Colon (tissue), 2 donors: ENCODE results near the gene CBR3.
"Not testable (repeated sequence)": the region's sequence is repeated elsewhere in the genome, so short reads cannot be mapped to it uniquely, and the experiment has no call there.

Experiments
- FAIRE-seq: peaks from 2 replicates; lab custom pipeline; 2012; peaks lifted over from hg19 to GRCh38; lab: Jason Lieb, UNC
- donor health status: control.
- donor health status: control.

The CBR3 gene

DNA sequence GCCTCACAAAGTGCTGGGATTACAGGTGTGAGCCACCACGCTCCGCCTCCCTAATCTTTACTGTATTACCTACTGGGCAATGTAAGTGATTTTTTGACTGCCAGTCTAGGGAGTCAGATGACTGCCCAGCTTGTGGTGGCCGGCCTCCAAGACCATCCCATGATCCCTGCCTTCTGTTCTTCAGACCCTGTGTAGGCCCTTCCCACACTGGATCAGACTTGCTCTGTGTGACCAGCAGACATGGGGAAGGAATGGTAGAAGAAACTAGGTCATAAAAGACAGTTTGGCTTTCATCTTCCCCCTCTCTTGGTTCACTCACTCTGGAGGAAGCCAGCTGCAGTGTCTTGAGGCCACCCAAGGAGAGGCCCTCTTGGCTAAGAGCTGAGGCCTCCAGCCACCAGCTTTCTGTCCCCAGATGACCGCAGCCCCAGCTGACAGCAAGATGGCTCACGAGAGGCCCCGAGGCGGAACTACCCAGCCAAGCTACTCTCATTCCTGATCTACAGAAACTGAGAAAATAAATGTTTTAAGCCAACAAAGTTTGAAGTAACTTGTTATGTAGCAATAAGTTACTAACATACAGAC is 14.5 kb upstream of the CBR3 start:
- FAIRE-seq = no peak

DNA sequence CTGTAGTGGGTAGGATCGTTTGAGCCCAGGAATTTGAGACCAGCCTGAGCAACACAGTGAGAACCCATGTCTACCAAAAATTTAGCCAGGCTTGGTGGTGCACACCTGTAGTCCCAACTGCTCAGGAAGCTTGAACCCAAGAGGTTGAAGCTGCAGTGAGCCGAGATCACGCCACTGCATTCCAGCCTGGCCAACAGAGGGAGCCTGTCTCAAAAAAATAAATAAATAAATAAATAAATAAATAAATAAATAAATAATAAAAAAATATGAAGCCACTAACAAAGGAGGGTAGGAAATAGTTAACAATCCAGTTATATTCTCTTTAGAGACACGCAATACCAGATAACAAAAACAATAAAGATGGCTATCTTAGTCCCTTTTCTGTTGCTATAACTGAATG is 11.9 kb upstream of the CBR3 start:
- no peak for FAIRE-seq

DNA sequence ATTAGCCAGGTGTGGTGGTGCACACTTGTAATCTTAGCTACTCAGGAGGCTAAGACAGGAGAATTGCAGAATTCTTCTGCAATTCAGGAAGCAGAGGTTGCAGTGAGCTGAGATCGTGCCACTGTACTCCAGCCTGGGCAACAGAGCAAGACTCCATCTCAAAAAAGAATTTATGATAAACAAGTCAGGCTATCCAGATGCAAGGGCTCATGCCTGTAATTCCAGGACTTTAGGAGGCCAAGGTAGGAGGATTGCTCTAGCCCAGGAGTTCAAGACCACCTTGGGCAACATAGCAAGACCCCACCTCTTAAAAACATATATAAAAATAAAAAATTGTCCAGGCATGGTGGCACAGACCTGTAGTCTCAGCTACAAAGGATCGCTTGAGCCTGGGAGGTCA is 10.5 kb upstream of the CBR3 start:
- no peak for FAIRE-seq

DNA sequence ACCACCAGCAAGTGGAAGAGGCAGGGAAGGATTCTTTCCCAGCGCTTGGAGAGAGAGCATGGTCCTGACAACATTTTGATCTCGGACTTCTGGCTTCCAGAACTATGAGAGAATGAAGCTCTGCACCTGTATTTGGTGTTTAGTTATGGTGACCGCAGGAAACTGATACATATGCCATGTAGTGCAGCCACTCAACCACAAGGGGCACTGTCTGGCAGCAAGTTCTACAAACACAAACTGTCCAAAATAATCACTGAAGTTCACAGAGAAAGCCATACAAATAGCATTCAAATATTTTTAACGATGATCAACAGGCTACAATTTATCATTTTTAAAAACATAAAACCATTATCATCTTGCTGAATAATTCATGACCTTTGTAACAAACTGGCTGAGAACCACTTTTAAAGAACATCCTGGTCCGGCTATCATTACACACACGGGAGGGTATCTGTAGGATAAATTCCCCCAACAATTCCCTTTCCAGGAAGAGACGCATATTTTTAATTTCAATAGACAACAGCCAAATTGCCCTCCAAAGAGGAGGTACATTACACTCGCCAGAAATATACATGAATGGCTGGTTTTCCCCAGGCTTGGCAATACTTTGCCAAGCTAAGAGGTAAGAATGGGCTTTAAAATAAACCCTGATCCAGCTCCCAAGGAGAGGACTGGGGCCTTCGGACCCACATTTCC is 9.2 kb upstream of the CBR3 start:
- FAIRE-seq = no peak

DNA sequence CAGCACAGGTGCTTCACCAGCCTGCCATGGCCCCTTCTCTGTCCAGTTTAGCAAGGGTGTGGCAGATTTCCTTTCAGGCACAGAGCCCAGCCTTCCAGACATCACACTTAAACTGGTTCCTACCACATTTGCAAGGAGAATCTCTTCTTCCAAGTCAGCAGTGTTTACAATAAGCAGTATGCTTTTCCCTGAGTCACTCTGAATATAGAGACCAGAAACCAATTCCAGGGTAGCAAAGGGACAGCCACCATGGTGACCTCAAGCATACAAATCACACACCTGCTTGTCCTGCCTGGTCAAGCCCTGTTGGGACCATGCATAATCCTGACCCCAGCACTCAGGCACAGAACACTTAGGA is 8.7 kb upstream of the CBR3 start:
- FAIRE-seq = no peak

DNA sequence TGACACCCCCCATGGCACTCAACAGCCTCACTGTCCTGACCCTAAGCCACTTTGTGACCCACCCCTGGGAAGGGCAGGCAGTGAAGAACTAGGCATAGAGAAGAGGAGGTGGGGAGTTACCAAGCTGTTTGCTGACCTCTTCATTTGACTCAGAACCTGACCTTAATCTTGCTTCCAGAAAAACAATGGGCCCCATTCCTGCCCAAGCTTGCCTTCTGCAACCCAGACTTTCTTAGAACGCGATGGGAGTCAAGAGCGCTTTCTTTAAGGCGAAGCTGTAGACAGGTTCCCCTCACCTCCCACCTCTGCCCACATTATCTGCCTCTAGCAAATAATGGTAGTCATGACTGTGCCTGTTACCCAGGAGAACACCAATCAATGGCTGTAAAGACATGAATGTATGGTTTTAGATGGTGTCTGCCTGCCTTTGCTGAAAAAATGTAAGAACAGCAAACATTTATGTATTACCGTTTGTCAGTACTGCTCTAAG is 8.2 kb upstream of the CBR3 start:
- no peak for FAIRE-seq

DNA sequence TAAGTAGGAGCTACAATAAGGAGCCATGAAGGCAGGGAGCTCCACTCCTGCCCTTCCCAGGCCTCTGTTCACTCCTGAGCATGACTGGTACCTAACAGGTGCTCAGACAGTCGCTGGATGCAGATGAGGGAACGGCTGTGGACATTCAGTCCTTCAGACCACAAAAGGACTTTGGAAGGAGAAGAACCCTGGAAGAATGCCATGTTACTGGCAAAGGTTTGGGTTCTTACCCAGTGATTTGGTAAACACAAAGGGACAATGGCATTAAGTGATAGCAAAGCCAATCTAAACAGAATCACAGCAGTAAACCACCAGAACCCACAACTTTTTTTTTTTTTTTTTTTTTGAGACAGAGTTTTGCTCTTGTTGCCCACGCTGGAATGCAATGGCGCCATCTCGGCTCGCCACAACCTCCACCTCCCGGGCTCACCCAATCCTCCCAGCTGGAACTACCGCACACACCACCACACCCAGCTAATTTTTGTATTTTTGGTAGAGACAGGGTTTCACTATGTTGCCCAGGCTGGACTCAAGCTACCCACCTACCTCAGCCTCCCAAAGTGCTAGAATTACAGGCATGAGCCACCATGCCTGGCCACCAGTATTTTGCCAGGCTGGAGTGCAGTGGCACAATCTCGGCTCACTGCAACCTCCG is 7.5 kb upstream of the CBR3 start:
- FAIRE-seq = no peak

DNA sequence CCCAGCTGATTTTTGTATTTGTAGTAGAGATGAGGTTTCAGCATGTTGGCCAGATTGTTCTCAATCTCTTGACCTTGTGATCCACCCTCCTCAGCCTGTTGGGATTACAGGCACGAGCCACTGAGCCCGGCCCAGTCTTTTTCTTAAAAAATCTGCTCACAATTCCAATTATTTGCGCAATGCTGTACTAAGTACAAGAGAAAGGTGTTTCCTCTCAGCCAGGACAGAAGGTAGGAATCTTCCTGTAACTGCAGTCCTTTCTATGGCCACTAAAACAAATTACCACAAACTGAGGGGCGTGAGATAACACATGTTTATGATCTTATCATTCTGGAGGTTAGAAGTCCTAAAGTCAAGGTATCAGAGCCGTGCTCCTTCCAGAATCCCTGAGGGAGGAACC is 6.9 kb upstream of the CBR3 start:
- no peak for FAIRE-seq

DNA sequence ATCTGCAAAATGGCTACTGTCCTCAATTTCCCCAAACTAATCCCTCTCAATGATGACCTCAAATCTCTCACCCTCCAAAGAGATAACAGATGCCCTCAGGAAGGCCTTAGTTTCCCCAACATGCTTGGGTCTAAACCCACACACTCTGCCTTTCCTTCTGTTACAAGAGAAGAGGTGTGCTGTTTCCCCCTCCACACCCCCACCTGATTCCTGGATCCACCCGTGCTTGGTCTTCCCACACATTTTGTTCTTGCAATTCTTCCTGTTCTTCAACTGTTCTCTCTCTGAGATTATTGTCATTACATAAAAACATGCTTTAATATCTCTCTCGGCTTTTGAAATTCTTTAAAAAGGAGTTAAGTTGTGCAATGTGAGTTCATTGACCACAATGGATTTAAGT is 5.7 kb upstream of the CBR3 start:
- no peak for FAIRE-seq

DNA sequence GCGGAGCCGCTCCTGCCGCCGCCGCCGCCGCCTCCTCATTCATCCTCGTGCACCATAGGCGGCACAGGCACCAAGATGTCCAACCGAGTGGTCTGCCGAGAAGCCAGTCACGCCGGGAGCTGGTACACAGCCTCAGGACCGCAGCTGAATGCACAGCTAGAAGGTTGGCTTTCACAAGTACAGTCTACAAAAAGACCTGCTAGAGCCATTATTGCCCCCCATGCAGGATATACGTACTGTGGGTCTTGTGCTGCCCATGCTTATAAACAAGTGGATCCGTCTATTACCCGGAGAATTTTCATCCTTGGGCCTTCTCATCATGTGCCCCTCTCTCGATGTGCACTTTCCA is 4.5 kb upstream of the CBR3 start:
- not testable (repeated sequence) for FAIRE-seq

DNA sequence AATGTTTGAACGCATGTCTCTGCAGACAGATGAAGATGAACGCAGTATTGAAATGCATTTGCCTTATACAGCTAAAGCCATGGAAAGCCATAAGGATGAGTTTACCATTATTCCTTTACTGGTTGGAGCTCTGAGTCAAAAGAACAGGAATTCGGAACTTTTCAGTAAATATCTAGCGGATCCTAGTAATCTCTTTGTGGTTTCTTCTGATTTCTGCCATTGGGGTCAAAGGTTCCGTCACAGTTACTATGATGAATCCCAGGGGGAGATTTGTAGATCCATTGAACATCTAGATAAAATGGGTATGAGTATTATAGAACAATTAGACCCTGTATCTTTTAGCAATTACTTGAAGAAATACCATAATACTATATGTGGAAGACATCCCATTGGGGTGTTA is 4.0 kb upstream of the CBR3 start:
- FAIRE-seq = not testable (repeated sequence)

DNA sequence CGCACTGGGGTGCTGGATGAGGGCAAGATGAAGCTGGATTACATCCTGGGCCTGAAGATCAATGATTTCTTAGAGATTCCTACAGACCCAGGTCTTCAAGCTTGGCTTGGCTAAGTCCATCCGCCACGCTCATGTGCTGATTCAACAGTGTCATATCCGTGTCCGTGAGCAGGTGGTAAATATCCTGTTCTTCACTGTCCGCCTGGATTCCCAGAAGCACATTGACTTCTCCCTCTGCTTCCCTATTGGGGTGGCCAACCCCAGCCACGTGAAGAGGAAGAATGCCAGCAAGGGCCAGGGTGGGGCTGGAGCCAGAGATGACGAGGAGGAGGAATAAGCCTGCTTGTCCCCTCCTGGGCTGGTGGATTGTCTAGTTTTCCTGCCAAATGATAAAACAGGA is 2.2 kb upstream of the CBR3 start:
- no peak for FAIRE-seq

DNA sequence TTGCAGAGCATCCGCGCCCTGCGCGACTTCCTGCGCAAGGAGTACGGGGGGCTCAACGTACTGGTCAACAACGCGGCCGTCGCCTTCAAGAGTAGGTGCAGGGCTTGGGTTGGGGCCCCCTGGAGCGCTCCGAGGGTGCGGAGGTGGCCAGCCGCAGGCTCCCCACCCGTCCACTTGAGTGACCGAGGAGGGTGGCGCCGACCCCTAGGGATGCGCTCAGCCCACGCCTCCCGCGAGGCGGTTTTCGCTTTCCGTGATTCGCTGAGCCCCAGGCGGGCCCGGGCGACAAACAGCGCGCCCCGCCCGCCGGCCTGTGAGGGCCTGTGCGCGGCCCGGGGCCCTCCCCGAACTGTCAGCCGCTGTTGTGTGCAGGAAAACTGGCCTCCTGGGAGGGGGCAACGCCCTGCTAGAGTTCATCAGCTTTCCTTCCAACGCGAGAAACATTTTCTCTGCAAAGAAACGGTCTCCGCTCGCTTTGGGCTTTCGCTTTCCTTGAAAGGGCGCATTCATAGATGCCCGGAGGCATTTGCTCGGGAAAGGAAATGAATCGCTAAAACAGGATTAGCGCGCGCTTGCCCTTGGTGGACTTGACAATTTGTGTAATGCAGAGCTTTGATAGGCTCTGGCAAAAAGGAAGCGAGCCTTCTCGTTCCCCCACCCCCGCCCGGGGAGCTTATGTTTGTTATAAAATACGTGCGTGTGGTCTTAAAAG is 668 bp downstream of the CBR3 start:
- no peak for FAIRE-seq

DNA sequence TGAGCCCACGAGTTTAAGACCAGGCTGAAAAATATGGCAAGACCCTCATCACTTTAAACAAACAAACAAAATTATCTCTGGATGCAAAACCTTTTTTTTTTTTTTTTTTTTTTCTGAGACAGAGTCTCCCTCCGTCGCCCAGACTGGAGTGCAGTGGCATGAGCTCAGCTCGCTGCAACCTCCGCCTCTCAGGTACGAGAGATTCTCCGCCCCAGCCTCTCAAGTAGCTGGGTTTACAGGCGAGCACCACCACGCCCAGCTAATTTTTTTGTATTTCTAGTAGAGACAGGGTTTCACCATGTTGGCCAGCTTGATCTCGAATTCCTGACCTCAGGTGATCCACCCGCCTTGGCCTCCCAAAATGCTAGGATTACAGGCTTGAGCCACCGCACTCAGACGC is 4.9 kb downstream of the CBR3 start:
- FAIRE-seq = not testable (repeated sequence)

DNA sequence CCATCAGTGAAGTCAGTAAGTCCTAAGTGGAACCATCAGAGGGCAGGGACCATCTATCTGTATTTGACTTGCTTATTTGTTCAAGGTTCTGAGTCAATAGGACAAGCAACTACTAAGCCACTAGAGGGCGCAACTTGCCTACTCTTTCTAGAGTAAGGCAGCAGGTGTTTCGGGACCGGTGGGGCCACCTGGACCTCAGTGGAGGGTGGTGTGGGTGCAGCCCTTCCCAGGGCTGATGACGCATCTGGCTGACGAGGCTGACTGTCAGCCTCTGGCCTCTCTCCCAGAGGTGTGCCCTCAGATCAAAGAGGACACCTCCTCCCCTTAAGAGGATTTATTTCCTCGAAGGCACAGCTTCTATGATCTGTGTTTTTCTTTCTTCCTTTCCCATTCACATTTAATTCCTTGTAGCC is 6.6 kb downstream of the CBR3 start:
- FAIRE-seq = peak; percentile 70

DNA sequence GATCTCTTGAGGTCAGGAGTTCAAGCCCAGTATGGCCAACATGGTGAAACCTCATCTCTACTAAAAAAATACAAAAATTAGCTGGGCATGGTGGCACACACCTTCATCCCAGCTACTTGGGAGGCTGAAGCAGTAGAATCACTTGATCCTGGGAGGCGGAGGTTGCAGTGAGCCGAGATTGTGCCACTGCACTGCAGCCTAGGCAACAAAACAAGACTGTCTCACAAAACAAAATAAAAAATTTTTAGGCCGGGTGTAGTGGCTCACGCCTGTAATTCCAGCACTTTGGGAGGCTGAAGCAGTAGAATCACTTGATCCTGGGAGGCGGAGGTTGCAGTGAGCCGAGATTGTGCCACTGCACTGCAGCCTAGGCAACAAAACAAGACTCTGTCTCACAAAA is 9.4 kb downstream of the CBR3 start:
- FAIRE-seq = not testable (repeated sequence)

DNA sequence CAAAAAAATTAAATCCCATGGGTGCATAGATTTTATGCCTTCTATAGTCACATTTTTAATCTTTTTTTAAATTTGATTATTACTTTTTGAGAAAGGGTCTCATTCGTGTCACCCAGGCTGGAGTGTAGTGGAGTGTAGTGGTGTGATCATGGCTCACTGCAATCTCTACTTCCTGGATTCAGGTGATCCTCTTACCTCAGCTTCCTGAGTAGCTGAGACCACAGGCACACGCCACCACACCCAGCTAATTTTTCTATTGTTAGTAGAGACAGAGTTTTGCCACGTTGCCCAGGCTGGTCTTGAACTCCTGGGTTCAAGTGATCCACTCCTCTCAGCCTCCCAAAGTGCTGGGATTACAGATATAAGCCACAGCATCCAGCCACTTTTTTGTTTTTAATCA is 10.4 kb downstream of the CBR3 start:
- no peak for FAIRE-seq

DNA sequence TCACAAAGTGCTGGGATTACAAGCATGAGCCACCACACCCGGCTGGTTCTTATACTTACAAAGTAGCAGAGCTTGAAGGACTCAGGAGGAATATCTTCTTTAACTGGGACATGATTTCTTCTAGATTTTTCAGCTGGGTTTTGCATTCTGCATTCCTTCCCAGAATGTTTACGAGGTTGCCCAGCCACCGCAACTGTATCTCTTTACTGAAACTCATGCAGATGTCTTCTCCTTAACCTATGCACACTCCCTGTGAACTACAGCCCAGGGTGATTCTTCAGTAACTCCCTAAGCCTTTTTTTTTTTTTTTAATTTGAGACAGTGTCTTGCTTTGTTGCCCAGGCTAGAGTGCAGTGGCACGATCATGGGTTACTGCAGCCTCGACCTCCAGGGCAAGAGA is 13.0 kb downstream of the CBR3 start:
- FAIRE-seq = no peak

DNA sequence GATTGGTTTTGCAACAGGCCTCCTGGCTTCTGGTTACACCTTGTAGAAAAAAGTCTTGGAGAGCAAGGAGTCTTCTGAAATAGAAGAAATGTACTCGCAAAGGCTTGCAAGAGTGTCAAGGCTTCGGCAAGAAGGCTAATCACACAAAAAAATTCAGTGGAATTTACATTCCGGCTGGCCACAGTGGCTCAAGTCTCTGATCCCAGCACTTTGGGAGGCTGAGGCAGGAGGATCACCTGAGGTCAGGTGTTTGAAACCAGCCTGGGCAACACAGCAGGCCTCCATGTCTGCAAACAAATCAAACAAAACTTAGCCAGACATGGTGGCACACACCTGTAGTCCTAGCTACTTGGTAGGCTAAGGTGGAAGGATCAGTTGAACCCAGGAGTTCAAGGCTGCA is 14.0 kb downstream of the CBR3 start:
- FAIRE-seq = no peak

DNA sequence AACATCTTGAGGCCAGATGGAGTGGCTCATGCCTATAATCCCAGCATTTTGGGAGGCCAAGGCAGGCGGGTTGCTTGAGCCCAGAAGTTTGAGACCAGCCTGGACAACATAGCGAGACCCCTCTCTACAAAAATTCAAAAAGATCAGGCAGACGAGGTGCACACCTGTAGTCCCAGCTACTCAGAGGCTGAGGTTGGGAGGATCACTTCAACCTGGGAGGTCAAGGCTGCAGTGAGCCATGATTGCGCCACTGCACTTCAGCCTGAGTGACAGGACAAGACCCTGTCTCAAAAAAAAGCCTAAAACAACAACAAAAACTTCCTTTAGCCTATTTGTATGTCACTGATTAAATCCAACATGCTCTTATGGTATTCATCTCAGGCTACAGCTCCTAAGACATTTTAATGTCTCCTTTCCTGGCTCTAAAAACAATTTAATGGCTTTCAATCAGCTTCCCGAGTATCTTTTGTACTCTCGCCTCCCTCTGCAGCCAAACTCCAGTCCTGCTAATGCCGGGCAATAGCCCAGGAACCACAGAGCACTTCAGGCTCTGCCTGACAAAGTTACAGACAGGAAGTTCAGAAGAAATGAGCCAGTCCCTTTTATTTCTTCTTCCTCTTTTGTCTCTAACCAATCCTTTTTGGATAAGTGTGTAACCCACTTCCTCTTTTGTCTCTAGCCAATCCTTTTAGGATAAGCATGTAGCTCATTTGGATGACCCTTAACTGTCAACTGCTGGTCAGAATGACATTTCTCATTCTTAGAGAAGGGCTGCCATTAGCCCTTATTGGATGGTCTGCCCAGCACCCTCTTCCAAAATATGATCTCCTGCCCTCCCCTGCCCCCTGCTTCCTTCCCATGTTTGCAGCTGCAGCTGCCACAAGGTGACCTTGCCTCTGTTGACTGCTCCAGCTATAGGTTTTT is 15.2 kb downstream of the CBR3 start:
- FAIRE-seq = no peak

DNA sequence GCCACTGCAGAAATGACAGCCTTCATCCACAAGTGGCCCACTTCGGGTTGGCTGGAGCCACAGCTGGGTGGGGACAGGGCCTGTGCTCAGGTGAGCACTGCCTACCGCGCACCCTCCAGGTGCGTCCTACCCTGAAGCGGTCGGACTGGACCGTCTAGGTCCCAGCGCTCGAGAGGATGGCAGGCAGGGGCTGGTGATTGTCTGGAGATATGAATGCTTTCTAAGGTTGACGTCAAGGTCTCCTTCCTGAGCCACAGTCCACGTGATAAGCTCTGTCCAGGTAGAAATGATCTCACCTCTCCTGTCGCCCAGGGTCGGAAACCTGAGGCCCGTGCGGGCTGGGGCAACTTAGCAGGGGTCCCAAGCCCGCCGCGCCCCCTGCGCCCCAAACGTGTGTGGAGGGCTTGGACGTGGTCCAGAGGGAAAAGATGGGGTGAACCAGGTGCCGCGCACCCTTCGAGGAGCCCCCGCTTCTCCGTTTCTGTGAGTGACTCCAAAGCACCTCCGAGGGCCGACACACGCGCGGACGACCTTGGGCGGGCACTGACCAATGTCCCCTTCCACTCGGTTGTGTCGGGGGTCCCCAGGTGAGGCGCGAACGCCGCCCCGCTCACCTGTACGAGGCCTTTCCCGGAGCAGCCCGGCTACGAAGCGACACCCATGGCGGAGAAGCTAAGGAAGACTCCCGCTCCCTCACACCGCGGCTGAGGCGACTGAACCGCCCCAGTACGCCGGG is 20.9 kb downstream of the CBR3 start:
- no peak for FAIRE-seq
